GM23338 (cell line): ENCODE results near the gene SPATA20. TPM values are rescaled to one million over a fixed set of nuclear protein-coding genes. Genes with fewer than 3 reads are reported as not detected.

Source experiments
- ATAC-seq: fragments of 200-7000 bp; cut with Tn5 transposase; 3 replicates; pipeline ENCODE4 v1.9.1; 2020
- DNase-seq: peaks from one replicate; pipeline ENCODE4 v3.0.0-alpha.2; 2015; ENCODE audit warnings: low spot score
- H2AFZ ChIP-seq: fragments of 200-600 bp; sonication (generic); 2 replicates; pipeline ENCODE4 v1.8.0; 2016; ENCODE audit warnings: antibody characterized with exemption, mild to moderate bottlenecking, moderate library complexity
- H3F3A ChIP-seq: fragments of 200-600 bp; sonication (generic); replicated peaks from 2 replicates; pipeline ENCODE4 v1.8.0; 2017; ENCODE audit warnings: antibody characterized with exemption, mixed run types, low read depth
- H3K27ac ChIP-seq: fragments of 200-600 bp; sonication (generic); 2 replicates; pipeline ENCODE4 v1.6.1; 2016; ENCODE audit warnings: low read depth
- H3K27me3 ChIP-seq: fragments of 200-600 bp; sonication (generic); 2 replicates; pipeline ENCODE4 v1.8.0; 2016; ENCODE audit warnings: mild to moderate bottlenecking, mixed run types, moderate library complexity; ENCODE audit not compliant: insufficient read depth
- H3K36me3 ChIP-seq: fragments of 200-600 bp; sonication (generic); 2 replicates; pipeline ENCODE4 v1.8.0; 2016; ENCODE audit warnings: mild to moderate bottlenecking; ENCODE audit not compliant: insufficient read depth
- H3K4me1 ChIP-seq: fragments of 200-600 bp; sonication (generic); 2 replicates; pipeline ENCODE4 v1.8.0; 2016; ENCODE audit warnings: mild to moderate bottlenecking, moderate library complexity; ENCODE audit not compliant: insufficient read depth
- H3K4me2 ChIP-seq: fragments of 200-600 bp; sonication (generic); 2 replicates; pipeline ENCODE4 v1.7.1; 2017; ENCODE audit warnings: mixed run types
- H3K4me3 ChIP-seq: fragments of 200-600 bp; sonication (generic); 2 replicates; pipeline ENCODE4 v1.6.1; 2016; ENCODE audit warnings: mixed run types
- H3K79me2 ChIP-seq: fragments of 200-600 bp; sonication (generic); replicated peaks from 2 replicates; pipeline ENCODE4 v1.8.0; 2017; ENCODE audit warnings: mild to moderate bottlenecking; ENCODE audit not compliant: insufficient read depth
- H3K9me2 ChIP-seq: fragments of 200-600 bp; sonication (generic); 2 replicates; pipeline ENCODE4 v1.8.0; 2017; ENCODE audit not compliant: insufficient read depth
- H4K20me1 ChIP-seq: fragments of 200-600 bp; sonication (generic); replicated peaks from 2 replicates; pipeline ENCODE4 v1.8.0; 2017; ENCODE audit warnings: mild to moderate bottlenecking; ENCODE audit not compliant: insufficient read depth
- H3K27ac Mint-ChIP-seq: 2 replicates; pipeline ENCODE4 v1.8.0; 2020; ENCODE audit warnings: inconsistent platforms, mild to moderate bottlenecking, moderate library complexity, mixed read lengths
- H3K27me3 Mint-ChIP-seq: 3 replicates; pipeline ENCODE4 v1.8.0; 2022; ENCODE audit warnings: low read depth, mild to moderate bottlenecking, moderate library complexity, mixed read lengths, inconsistent platforms; ENCODE audit not compliant: insufficient read depth, poor library complexity
- H3K36me3 Mint-ChIP-seq: 3 replicates; pipeline ENCODE4 v1.8.0; 2021; ENCODE audit warnings: low read depth, mild to moderate bottlenecking, inconsistent platforms, moderate library complexity, mixed read lengths
- H3K4me1 Mint-ChIP-seq: 3 replicates; pipeline ENCODE4 v1.8.0; 2020; ENCODE audit warnings: mild to moderate bottlenecking, inconsistent platforms, mixed read lengths
- H3K4me3 Mint-ChIP-seq: 3 replicates; pipeline ENCODE4 v1.8.0; 2021; ENCODE audit warnings: moderate library complexity, mild to moderate bottlenecking, inconsistent platforms, mixed read lengths
- H3K9me3 Mint-ChIP-seq: 3 replicates; pipeline ENCODE4 v1.8.0; 2020; ENCODE audit warnings: moderate library complexity, mild to moderate bottlenecking, inconsistent platforms, mixed read lengths
- CREB1 ChIP-seq: fragments of 250-450 bp; sonication (Bioruptor Pico); IDR thresholded peaks from 2 replicates; pipeline ENCODE4 v1.5.0; 2020; ENCODE audit warnings: low read depth, mild to moderate bottlenecking, moderate library complexity
- CTCF ChIP-seq, 2 experiments: fragments of 200-600 bp in 1 of 2; sonication (generic) in 1 of 2; conservative IDR thresholded peaks; 2 replicates each; pipeline versions ENCODE4 v1.5.1 to v1.6.1; 2016 to 2017; ENCODE audit warnings: antibody characterized with exemption in 2 of 2, low read depth in 2 of 2, mild to moderate bottlenecking in 2 of 2, moderate library complexity in 1 of 2
- ETS1 ChIP-seq: IDR thresholded peaks from 2 replicates; pipeline ENCODE4 v1.6.1; 2016; ENCODE audit warnings: antibody characterized with exemption
- EZH2 ChIP-seq: fragments of 200-600 bp; sonication (generic); IDR thresholded peaks from one replicate; pipeline ENCODE4 v1.8.0; 2017; ENCODE audit warnings: antibody characterized with exemption, mild to moderate bottlenecking, low read depth; ENCODE audit not compliant: unreplicated experiment
- EZH2phosphoT487 ChIP-seq: fragments of 200-600 bp; sonication (generic); IDR thresholded peaks from one replicate; pipeline ENCODE4 v1.8.1; 2018; ENCODE audit warnings: antibody characterized with exemption; ENCODE audit not compliant: unreplicated experiment
- JUNB ChIP-seq: IDR thresholded peaks from one replicate; pipeline ENCODE4 v1.6.1; 2016; ENCODE audit warnings: antibody characterized with exemption; ENCODE audit not compliant: unreplicated experiment
- NANOG ChIP-seq: IDR thresholded peaks from 2 replicates; pipeline ENCODE4 v1.6.1; 2016; ENCODE audit warnings: antibody characterized with exemption, borderline replicate concordance
- POLR2AphosphoS5 ChIP-seq: IDR thresholded peaks from 2 replicates; pipeline ENCODE4 v1.6.1; 2016; ENCODE audit warnings: antibody characterized with exemption, low read depth
- STAT1 ChIP-seq: IDR thresholded peaks from one replicate; pipeline ENCODE4 v1.6.1; 2016; ENCODE audit warnings: antibody characterized with exemption; ENCODE audit not compliant: unreplicated experiment
- ZNF114 ChIP-seq: fragments of 250-450 bp; sonication (Bioruptor Pico); IDR thresholded peaks from 2 replicates; pipeline ENCODE4 v1.5.0; 2020; ENCODE audit warnings: mild to moderate bottlenecking, moderate library complexity
- ZNF331 ChIP-seq: fragments of 250-450 bp; sonication (Bioruptor Pico); IDR thresholded peaks from 2 replicates; pipeline ENCODE4 v1.5.0; 2020; ENCODE audit warnings: low read depth, mild to moderate bottlenecking, moderate library complexity
- ZNF462 ChIP-seq: fragments of 250-450 bp; sonication (Bioruptor Pico); IDR thresholded peaks from 2 replicates; pipeline ENCODE4 v1.5.0; 2020; ENCODE audit warnings: mild to moderate bottlenecking, moderate library complexity
- polyA plus RNA-seq: library from polyadenylated mRNA; unstranded; fragments of >200 nt; fragmentation: Nextera tagmentation; extraction: Ambion mirVana; gene quantifications from 2 replicates; pipeline ENCODE4 v1.2.1, GENCODE V29; 2016
- total RNA-seq: library from RNA; depleted of rRNA; stranded (reverse); fragments of >200 nt; shearing (Covaris generic); gene quantifications from 2 replicates; pipeline ENCODE4 v1.2.3, GENCODE V29; 2014

The SPATA20 gene
- total and polyA plus RNA-seq, 2 experiments from 2014 or later = 13.8 to 32.7 TPM

- TF ChIP-seq EZH2 = no peak
- no peak for TF ChIP-seq NANOG
- no peak for TF ChIP-seq CTCF (conservative IDR thresholded peaks at IDR 0.05; ENCODE audit: low read depth in 2 of 2)
- no peak for TF ChIP-seq JUNB
- no peak for TF ChIP-seq ZNF114 (CRISPR knock-in tag)
- TF ChIP-seq EZH2phosphoT487 = no peak
Measured at GRCh38 chr17:50590946-50591737, 44.2 kb downstream of the SPATA20 start (continued).

- no peak overlapping the region for H3K4me3 Mint-ChIP-seq
- H3K4me1 Mint-ChIP-seq = peaks cover 19% of the 10 kb centered on the region
- Histone ChIP-seq H3K4me2 (peak overlapping the region; percentile 48; the same call in 1 of the 2 replicates), H2AFZ (no peak overlapping the region), H3K27me3 (no peaks in the 10 kb centered on the region), H4K20me1 (no peaks in the 10 kb centered on the region), H3K79me2 (no peaks in the 10 kb centered on the region), H3F3A (no peaks in the 10 kb centered on the region), H3K36me3 (no peaks in the 10 kb centered on the region), H3K4me3 (no peak overlapping the region), H3K4me1 (peaks cover 6% of the 10 kb centered on the region; the same call in 1 of the 2 replicates), H3K27ac (no peak overlapping the region), H3K9me2 (no peaks in the 10 kb centered on the region)
- DNase-seq (peak; percentile 67), ATAC-seq (peak; percentile 52)
- peaks cover 28% of the 10 kb centered on the region for H3K27me3 Mint-ChIP-seq
- no peaks in the 10 kb centered on the region; the same call in 2 of the 3 replicates for H3K9me3 Mint-ChIP-seq
- no peaks in the 10 kb centered on the region for H3K36me3 Mint-ChIP-seq
- H3K27ac Mint-ChIP-seq = no peak overlapping the region
- TF ChIP-seq JUNB (no peak), ZNF114 (CRISPR knock-in tag) (no peak), EZH2 (no peak), NANOG (no peak), ZNF462 (CRISPR knock-in tag) (no peak), ETS1 (no peak), EZH2phosphoT487 (no peak), STAT1 (no peak), CTCF (conservative IDR thresholded peaks at IDR 0.05; ENCODE audit: low read depth in 2 of 2) (no peak), ZNF331 (CRISPR knock-in tag) (no peak), POLR2AphosphoS5 (no peak), CREB1 (CRISPR knock-in tag) (no peak)
Measured at GRCh38 chr17:50593321-50593720, 46.3 kb downstream of the SPATA20 start.
